ENCODE measurements around the gene KCNJ8.

The KCNJ8 gene

GRCh38 chr12:21756699-21757098, 17.8 kb downstream of the KCNJ8 start:
- Histone ChIP-seq H3F3A (ENCODE audit: insufficient read depth, low read length) (no peaks in the 10 kb centered on the region), H3K4me2 (ENCODE audit: low read length) (no peak overlapping the region), H2AFZ (ENCODE audit: low read length) (no peak overlapping the region), H3K9me2 (ENCODE audit: low read depth, low read length) (no peaks in the 10 kb centered on the region), H3K27ac (ENCODE audit: low read depth, low read length, poor library complexity, severe bottlenecking) (no peak overlapping the region), H3K9me3 (ENCODE audit: low read length) (no peaks in the 10 kb centered on the region), H3K36me3 (ENCODE audit: insufficient read depth, low read length) (no peaks in the 10 kb centered on the region), H3K79me2 (ENCODE audit: insufficient read depth, low read length) (no peaks in the 10 kb centered on the region), H3K4me3 (ENCODE audit: low read depth, low read length, poor library complexity, severe bottlenecking) (no peak overlapping the region), H3K27me3 (ENCODE audit: insufficient read depth, low read length) (no peaks in the 10 kb centered on the region), H4K20me1 (ENCODE audit: insufficient read depth, low read length) (no peaks in the 10 kb centered on the region), H3K4me1 (ENCODE audit: insufficient read depth, low read length, severe bottlenecking) (no peaks in the 10 kb centered on the region), H3K9ac (ENCODE audit: low read length) (no peak overlapping the region)
- TF ChIP-seq EZH2 (IDR thresholded peaks at IDR 0.05; ENCODE audit: borderline replicate concordance, low read length) (no peak), CTCF (IDR thresholded peaks at IDR 0.05; ENCODE audit: low read length) (no peak)

GRCh38 chr12:21751517-21751916, 23.0 kb downstream of the KCNJ8 start:
- H3K4me1 ChIP-seq (ENCODE audit: insufficient read depth, low read length, severe bottlenecking), result no peaks in the 10 kb centered on the region
- no peak overlapping the region for H3K4me2 ChIP-seq (ENCODE audit: low read length)
- no peaks in the 10 kb centered on the region for H3K9me2 ChIP-seq (ENCODE audit: low read depth, low read length)
- H3K27ac ChIP-seq (ENCODE audit: low read depth, low read length, poor library complexity, severe bottlenecking), result no peak overlapping the region
- H3K9me3 ChIP-seq (ENCODE audit: low read length), result no peaks in the 10 kb centered on the region
- H2AFZ ChIP-seq (ENCODE audit: low read length), result no peak overlapping the region
- H3K4me3 ChIP-seq (ENCODE audit: low read depth, low read length, poor library complexity, severe bottlenecking), result no peak overlapping the region
- H3K36me3 ChIP-seq (ENCODE audit: insufficient read depth, low read length), result no peaks in the 10 kb centered on the region
- no peaks in the 10 kb centered on the region for H3K79me2 ChIP-seq (ENCODE audit: insufficient read depth, low read length)
- H4K20me1 ChIP-seq (ENCODE audit: insufficient read depth, low read length), result no peaks in the 10 kb centered on the region
- no peaks in the 10 kb centered on the region for H3K27me3 ChIP-seq (ENCODE audit: insufficient read depth, low read length)
- no peak overlapping the region for H3K9ac ChIP-seq (ENCODE audit: low read length)
- no peaks in the 10 kb centered on the region for H3F3A ChIP-seq (ENCODE audit: insufficient read depth, low read length)
- no peak for TF ChIP-seq EZH2 (IDR thresholded peaks at IDR 0.05; ENCODE audit: borderline replicate concordance, low read length)
- TF ChIP-seq CTCF (IDR thresholded peaks at IDR 0.05; ENCODE audit: low read length), result no peak

DNA sequence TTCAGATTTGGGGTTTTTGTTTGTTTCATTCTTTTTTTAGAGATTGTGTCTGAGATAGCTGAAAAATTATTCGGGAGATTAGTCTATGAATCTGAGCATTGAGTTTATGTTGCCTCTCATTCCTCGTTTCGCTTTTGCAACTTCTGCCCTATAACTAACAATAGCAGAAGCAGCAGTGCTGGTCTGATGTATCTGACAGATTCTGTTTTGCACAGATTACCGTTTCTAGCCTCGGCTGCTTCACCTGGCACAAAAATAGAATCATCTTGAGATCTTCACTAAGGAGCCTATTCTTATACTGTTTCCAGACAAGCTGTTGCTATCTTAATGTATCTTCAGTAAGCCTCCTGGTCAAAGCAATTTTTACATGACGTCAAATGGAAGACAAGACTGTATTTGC, 29.2 kb downstream of the KCNJ8 start:
- H3K9me3 ChIP-seq (ENCODE audit: low read length), result no peaks in the 10 kb centered on the region
- TF ChIP-seq CTCF (IDR thresholded peaks at IDR 0.05; ENCODE audit: low read length) (no peak), EZH2 (IDR thresholded peaks at IDR 0.05; ENCODE audit: borderline replicate concordance, low read length) (no peak)
- H2AFZ ChIP-seq (ENCODE audit: low read length), result no peak overlapping the region
- H3K27me3 ChIP-seq (ENCODE audit: insufficient read depth, low read length), result no peaks in the 10 kb centered on the region
- H3K27ac ChIP-seq (ENCODE audit: low read depth, low read length, poor library complexity, severe bottlenecking), result no peak overlapping the region
- no peaks in the 10 kb centered on the region for H3K36me3 ChIP-seq (ENCODE audit: insufficient read depth, low read length)
- no peak overlapping the region for H3K4me2 ChIP-seq (ENCODE audit: low read length)
- H3K79me2 ChIP-seq (ENCODE audit: insufficient read depth, low read length), result no peaks in the 10 kb centered on the region
- no peaks in the 10 kb centered on the region for H3K9me2 ChIP-seq (ENCODE audit: low read depth, low read length)
- no peaks in the 10 kb centered on the region for H3F3A ChIP-seq (ENCODE audit: insufficient read depth, low read length)
- H4K20me1 ChIP-seq (ENCODE audit: insufficient read depth, low read length), result no peaks in the 10 kb centered on the region
- H3K4me3 ChIP-seq (ENCODE audit: low read depth, low read length, poor library complexity, severe bottlenecking), result no peak overlapping the region
- no peaks in the 10 kb centered on the region for H3K4me1 ChIP-seq (ENCODE audit: insufficient read depth, low read length, severe bottlenecking)
- H3K9ac ChIP-seq (ENCODE audit: low read length), result no peak overlapping the region

All from OCI-LY1 (cell line).